Loucy (cell line): ENCODE results near the gene CATSPER1.
A peak's percentile ranks its signal among the peaks of the same experiment; 100 is the strongest.

Experiments used
- H2AFZ ChIP-seq: fragments of 200-600 bp; sonication (generic); 2 replicates; pipeline ENCODE4 v1.6.0; 2016; ENCODE audit warnings: antibody characterized with exemption, mild to moderate bottlenecking, low read length, moderate library complexity
- H3F3A ChIP-seq: fragments of 200-600 bp; 2 replicates; pipeline ENCODE4 v1.6.0; 2016; ENCODE audit warnings: antibody characterized with exemption, low read depth, mild to moderate bottlenecking
- H3K27me3 ChIP-seq: fragments of 200-600 bp; sonication (generic); 2 replicates; pipeline ENCODE4 v1.6.1; 2014; ENCODE audit warnings: low read length, mild to moderate bottlenecking; ENCODE audit not compliant: insufficient read depth, poor library complexity, severe bottlenecking
- H3K36me3 ChIP-seq: fragments of 200-600 bp; sonication (generic); 2 replicates; pipeline ENCODE4 v1.6.1; 2016; ENCODE audit warnings: low read length; ENCODE audit not compliant: insufficient read depth
- H3K4me1 ChIP-seq: fragments of 200-600 bp; sonication (generic); 2 replicates; pipeline ENCODE4 v1.5.1; 2014; ENCODE audit warnings: low read length, mild to moderate bottlenecking; ENCODE audit not compliant: insufficient read depth, poor library complexity, severe bottlenecking
- H3K4me2 ChIP-seq: fragments of 200-600 bp; sonication (generic); 2 replicates; pipeline ENCODE4 v1.6.0; 2014; ENCODE audit warnings: antibody characterized with exemption, low read length, low read depth, mild to moderate bottlenecking; ENCODE audit not compliant: poor library complexity, severe bottlenecking
- H3K4me3 ChIP-seq: fragments of 200-600 bp; sonication (generic); 2 replicates; pipeline ENCODE4 v1.5.1; 2014; ENCODE audit warnings: low read length, mild to moderate bottlenecking, mixed read lengths; ENCODE audit not compliant: poor library complexity, severe bottlenecking
- H3K79me2 ChIP-seq: fragments of 200-600 bp; sonication (generic); 2 replicates; pipeline ENCODE4 v1.6.1; 2014; ENCODE audit warnings: low read length; ENCODE audit not compliant: insufficient read depth
- H3K9ac ChIP-seq: fragments of 200-600 bp; sonication (generic); 2 replicates; pipeline ENCODE4 v1.6.0; 2014; ENCODE audit warnings: mild to moderate bottlenecking, low read depth, low read length, moderate library complexity; ENCODE audit not compliant: poor library complexity, severe bottlenecking
- H3K9me2 ChIP-seq: fragments of 200-600 bp; sonication (generic); replicated peaks from 2 replicates; pipeline ENCODE4 v1.6.1; 2016; ENCODE audit warnings: low read depth, low read length, mixed read lengths
- H3K9me3 ChIP-seq: fragments of 200-600 bp; sonication (generic); 2 replicates; pipeline ENCODE4 v1.6.1; 2014; ENCODE audit warnings: mild to moderate bottlenecking, antibody characterized with exemption, low read length, low read depth; ENCODE audit not compliant: insufficient read depth
- H4K20me1 ChIP-seq: fragments of 200-600 bp; sonication (generic); 2 replicates; pipeline ENCODE4 v1.6.0; 2014; ENCODE audit warnings: antibody characterized with exemption, low read length, mild to moderate bottlenecking; ENCODE audit not compliant: insufficient read depth, poor library complexity, severe bottlenecking
- EZH2phosphoT487 ChIP-seq: fragments of 200-600 bp; IDR thresholded peaks from 2 replicates; pipeline ENCODE4 v1.6.1; 2018; ENCODE audit warnings: antibody characterized with exemption, mild to moderate bottlenecking, moderate library complexity, borderline replicate concordance
- TF ChIP-seq, protein P1 (sequence below): fragments of 200-600 bp; sonication (generic); conservative IDR thresholded peaks from 2 replicates; pipeline ENCODE4 v1.5.1; 2014; ENCODE audit warnings: mild to moderate bottlenecking, antibody characterized with exemption, low read length

The CATSPER1 gene

DNA sequence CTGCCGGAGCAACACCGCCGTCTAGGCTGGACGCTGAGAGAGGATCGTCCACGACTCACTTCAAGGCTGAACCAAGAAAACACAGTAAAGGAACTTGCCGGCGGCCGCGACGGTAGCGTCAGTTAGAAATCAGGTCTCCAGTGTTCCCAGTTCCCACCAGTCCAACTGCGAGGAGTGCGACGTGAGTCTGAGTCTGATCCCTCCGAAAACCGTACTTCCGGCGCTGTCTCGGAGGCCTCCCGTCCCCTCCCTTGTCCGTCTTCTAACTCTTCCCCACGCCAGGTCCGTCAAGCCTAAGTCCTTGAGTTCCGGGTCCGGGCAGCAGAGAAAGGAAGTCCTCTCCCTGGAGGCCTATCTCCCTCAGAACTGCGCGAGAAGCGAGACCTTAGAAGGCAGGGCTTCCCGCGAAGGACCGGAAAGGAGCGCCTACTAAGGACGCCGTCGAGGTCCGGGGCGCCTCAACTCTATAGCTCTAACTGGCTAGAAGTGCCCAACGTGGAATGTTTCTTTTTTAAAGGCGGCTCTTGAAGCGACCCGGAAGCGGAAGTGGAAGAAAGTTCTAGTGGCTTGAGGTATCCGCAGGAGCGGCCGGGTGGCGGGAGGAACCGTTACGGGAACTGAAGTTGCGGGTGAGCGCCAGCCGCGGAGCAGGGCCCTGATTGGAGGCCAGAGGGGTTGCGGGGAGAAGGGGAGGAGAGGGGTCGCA lies 24.2 kb downstream of the CATSPER1 start, which contains the start of the genes BANF1 and EIF1AD:
Gene BANF1, plus strand, starts transcription at position 562 of the 706 bp plus-strand sequence. CDS start 748 bp downstream, outside the sequence.
Gene EIF1AD, minus strand, starts transcription at position 216 of the 706 bp plus-strand sequence. CDS start 1,768 bp downstream, outside the sequence.
- no peaks in the 10 kb centered on the region; the same call in 1 of the 2 replicates for H3F3A ChIP-seq
- peaks cover 59% of the 10 kb centered on the region for H3K79me2 ChIP-seq
- H3K4me2 ChIP-seq: peak within 1 kb of the TSS; percentile 83
- peak within 1 kb of the TSS; percentile 74 for H2AFZ ChIP-seq
- peaks cover 31% of the 10 kb centered on the region; the same call in 1 of the 2 replicates for H3K36me3 ChIP-seq
- H3K27me3 ChIP-seq: no peaks in the 10 kb centered on the region
- H4K20me1 ChIP-seq: peaks cover 28% of the 10 kb centered on the region
- TF ChIP-seq, protein P1, sequence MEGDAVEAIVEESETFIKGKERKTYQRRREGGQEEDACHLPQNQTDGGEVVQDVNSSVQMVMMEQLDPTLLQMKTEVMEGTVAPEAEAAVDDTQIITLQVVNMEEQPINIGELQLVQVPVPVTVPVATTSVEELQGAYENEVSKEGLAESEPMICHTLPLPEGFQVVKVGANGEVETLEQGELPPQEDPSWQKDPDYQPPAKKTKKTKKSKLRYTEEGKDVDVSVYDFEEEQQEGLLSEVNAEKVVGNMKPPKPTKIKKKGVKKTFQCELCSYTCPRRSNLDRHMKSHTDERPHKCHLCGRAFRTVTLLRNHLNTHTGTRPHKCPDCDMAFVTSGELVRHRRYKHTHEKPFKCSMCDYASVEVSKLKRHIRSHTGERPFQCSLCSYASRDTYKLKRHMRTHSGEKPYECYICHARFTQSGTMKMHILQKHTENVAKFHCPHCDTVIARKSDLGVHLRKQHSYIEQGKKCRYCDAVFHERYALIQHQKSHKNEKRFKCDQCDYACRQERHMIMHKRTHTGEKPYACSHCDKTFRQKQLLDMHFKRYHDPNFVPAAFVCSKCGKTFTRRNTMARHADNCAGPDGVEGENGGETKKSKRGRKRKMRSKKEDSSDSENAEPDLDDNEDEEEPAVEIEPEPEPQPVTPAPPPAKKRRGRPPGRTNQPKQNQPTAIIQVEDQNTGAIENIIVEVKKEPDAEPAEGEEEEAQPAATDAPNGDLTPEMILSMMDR: no peak
- no peak for TF ChIP-seq EZH2phosphoT487
- peak within 1 kb of the TSS; percentile 86 for H3K4me3 ChIP-seq
- H3K9me2 ChIP-seq: no peaks in the 10 kb centered on the region
- peaks cover 21% of the 10 kb centered on the region for H3K4me1 ChIP-seq
- H3K9me3 ChIP-seq: no peaks in the 10 kb centered on the region
- H3K9ac ChIP-seq: peak within 1 kb of the TSS; percentile 83

DNA sequence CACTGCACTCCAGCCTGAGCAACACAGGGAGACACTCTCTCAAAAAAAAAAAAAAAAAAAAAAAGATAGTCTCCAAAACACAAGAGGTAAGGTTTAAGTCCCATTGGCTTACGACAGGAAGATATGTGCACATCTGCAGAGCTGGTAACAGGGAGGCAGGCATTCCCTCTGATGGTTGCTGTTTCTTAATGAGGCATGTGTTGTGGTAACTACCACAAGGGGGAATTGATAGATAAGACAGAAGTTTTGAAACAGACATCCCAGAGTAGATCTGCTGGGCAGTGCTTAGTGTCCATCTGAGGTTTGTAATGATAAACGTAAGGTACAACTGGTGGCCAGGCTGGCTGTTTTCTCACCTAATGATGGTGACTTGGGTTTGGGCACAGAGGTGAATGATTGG lies 29.0 kb downstream of the CATSPER1 start:
- Histone ChIP-seq H3K9me3 (no peaks in the 10 kb centered on the region), H3K27me3 (no peaks in the 10 kb centered on the region), H2AFZ (no peak overlapping the region), H4K20me1 (peaks cover 21% of the 10 kb centered on the region), H3K79me2 (peaks cover 36% of the 10 kb centered on the region), H3K4me1 (peaks cover 14% of the 10 kb centered on the region), H3K4me2 (no peak overlapping the region), H3K4me3 (no peak overlapping the region), H3K36me3 (peaks cover 32% of the 10 kb centered on the region; the same call in 1 of the 2 replicates), H3K9ac (no peak overlapping the region), H3K9me2 (no peaks in the 10 kb centered on the region), H3F3A (no peaks in the 10 kb centered on the region; the same call in 1 of the 2 replicates)
- TF ChIP-seq, protein P1: no peak
- no peak for TF ChIP-seq EZH2phosphoT487

DNA sequence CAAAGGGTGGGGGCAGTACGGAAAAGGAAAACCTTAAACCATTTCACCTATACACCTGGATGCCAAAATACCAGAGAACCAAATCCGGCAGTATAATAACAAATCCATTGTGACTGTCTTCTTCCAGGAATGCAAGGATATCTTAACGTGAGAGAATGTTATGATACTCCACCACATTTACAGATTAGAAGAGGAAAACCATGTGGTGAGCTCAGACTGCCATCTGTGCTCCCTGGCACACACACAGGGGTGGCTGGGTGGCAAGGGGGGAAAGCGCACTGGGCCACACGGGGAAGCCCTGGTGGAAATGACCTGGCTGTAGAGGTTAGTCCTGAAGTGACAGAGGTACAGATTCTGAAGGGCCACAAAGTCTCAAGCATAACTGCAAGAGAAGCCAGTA lies 34.2 kb downstream of the CATSPER1 start:
- H3K9ac ChIP-seq: no peak overlapping the region
- H3K4me1 ChIP-seq: no peaks in the 10 kb centered on the region
- H3K79me2 ChIP-seq: no peaks in the 10 kb centered on the region
- H3F3A ChIP-seq: peaks cover 2% of the 10 kb centered on the region
- no peaks in the 10 kb centered on the region for H3K9me2 ChIP-seq
- no peaks in the 10 kb centered on the region for H4K20me1 ChIP-seq
- TF ChIP-seq, protein P1: no peak
- TF ChIP-seq EZH2phosphoT487: no peak
- no peaks in the 10 kb centered on the region for H3K27me3 ChIP-seq
- H2AFZ ChIP-seq: no peak overlapping the region
- no peaks in the 10 kb centered on the region for H3K9me3 ChIP-seq
- peaks cover 1% of the 10 kb centered on the region; the same call in 1 of the 2 replicates for H3K36me3 ChIP-seq
- H3K4me3 ChIP-seq: no peak overlapping the region
- H3K4me2 ChIP-seq: no peak overlapping the region
